ENCODE measurements around the gene CRYGA. TPM values are rescaled to one million over a fixed set of nuclear protein-coding genes. Genes with fewer than 3 reads are reported as not detected.
"Not testable (repeated sequence)": the region's sequence is repeated elsewhere in the genome, so short reads cannot be mapped to it uniquely, and the experiment has no call there.

Gene CRYGA
- total RNA-seq, 1 experiment from 2014 or later = not detected

DNA sequence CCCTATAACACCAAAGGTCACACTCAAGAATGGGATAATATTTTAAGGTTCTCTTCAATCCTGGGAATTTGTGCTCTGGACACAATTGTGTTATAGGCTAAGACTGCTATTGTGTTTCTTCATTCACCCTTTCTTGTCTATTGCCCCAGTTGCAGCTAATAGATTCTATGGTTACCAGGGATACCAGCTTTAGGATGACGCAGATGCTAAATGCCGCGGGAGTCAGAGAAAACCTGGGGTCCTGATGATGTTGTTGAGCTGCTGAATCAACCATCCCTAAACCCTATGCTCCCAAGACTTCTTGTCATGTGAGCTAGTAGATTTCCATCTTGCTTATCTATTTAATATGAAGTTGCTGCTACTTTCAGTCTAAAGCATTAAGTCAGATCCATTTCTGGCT, 44.5 kb downstream of the CRYGA start:
- TF ChIP-seq SIN3A (IDR thresholded peaks at IDR 0.05; ENCODE audit: borderline replicate concordance, insufficient read depth, low read depth, low read length) (no peak), POLR2AphosphoS5 (IDR thresholded peaks at IDR 0.05; ENCODE audit: low read depth, low read length) (no peak), TCF7L2 (IDR thresholded peaks at IDR 0.05; ENCODE audit: low read depth, low read length) (no peak)
- TF ChIP-seq, protein P1, sequence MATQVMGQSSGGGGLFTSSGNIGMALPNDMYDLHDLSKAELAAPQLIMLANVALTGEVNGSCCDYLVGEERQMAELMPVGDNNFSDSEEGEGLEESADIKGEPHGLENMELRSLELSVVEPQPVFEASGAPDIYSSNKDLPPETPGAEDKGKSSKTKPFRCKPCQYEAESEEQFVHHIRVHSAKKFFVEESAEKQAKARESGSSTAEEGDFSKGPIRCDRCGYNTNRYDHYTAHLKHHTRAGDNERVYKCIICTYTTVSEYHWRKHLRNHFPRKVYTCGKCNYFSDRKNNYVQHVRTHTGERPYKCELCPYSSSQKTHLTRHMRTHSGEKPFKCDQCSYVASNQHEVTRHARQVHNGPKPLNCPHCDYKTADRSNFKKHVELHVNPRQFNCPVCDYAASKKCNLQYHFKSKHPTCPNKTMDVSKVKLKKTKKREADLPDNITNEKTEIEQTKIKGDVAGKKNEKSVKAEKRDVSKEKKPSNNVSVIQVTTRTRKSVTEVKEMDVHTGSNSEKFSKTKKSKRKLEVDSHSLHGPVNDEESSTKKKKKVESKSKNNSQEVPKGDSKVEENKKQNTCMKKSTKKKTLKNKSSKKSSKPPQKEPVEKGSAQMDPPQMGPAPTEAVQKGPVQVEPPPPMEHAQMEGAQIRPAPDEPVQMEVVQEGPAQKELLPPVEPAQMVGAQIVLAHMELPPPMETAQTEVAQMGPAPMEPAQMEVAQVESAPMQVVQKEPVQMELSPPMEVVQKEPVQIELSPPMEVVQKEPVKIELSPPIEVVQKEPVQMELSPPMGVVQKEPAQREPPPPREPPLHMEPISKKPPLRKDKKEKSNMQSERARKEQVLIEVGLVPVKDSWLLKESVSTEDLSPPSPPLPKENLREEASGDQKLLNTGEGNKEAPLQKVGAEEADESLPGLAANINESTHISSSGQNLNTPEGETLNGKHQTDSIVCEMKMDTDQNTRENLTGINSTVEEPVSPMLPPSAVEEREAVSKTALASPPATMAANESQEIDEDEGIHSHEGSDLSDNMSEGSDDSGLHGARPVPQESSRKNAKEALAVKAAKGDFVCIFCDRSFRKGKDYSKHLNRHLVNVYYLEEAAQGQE (IDR thresholded peaks at IDR 0.05; ENCODE audit: insufficient read depth in 1 of 2, low read depth in 2 of 2, low read length in 1 of 2) = no peak
- TF ChIP-seq, protein P2, sequence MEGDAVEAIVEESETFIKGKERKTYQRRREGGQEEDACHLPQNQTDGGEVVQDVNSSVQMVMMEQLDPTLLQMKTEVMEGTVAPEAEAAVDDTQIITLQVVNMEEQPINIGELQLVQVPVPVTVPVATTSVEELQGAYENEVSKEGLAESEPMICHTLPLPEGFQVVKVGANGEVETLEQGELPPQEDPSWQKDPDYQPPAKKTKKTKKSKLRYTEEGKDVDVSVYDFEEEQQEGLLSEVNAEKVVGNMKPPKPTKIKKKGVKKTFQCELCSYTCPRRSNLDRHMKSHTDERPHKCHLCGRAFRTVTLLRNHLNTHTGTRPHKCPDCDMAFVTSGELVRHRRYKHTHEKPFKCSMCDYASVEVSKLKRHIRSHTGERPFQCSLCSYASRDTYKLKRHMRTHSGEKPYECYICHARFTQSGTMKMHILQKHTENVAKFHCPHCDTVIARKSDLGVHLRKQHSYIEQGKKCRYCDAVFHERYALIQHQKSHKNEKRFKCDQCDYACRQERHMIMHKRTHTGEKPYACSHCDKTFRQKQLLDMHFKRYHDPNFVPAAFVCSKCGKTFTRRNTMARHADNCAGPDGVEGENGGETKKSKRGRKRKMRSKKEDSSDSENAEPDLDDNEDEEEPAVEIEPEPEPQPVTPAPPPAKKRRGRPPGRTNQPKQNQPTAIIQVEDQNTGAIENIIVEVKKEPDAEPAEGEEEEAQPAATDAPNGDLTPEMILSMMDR (IDR thresholded peaks at IDR 0.05) = no peak
- Histone ChIP-seq H3K27ac (ENCODE audit: low read length) (no peak overlapping the region), H3K4me3 (ENCODE audit: low read depth in 2 of 2, low read length in 2 of 2) (no peak overlapping the region), H3K27me3 (ENCODE audit: control insufficient read depth, insufficient read depth, low read length) (no peaks in the 10 kb centered on the region), H3K9me3 (ENCODE audit: control insufficient read depth, insufficient read depth, low read depth, low read length) (no peaks in the 10 kb centered on the region), H3K4me1 (ENCODE audit: control insufficient read depth, insufficient read depth, low read length) (no peaks in the 10 kb centered on the region), H3K36me3 (ENCODE audit: control insufficient read depth, insufficient read depth, low read length) (no peaks in the 10 kb centered on the region; the same call in 1 of the 2 replicates)
- ATAC-seq (no peak), DNase-seq (ENCODE audit: low read depth, low spot score) (no peak)
- in situ Hi-C loops (cut with HindIII; ENCODE audit: low pct_unique_long_range_greater_than_20kb, low sequenced_read_pairs) = no loop called here
- POLR2A ChIA-PET = no interaction called here
- CTCF ChIA-PET = no interaction called here
- intact Hi-C loops (cut with micrococcal nuclease; ENCODE audit: unreplicated experiment) = no loop called here
- BruUV-seq (replicated peaks) = no TSS peak

DNA sequence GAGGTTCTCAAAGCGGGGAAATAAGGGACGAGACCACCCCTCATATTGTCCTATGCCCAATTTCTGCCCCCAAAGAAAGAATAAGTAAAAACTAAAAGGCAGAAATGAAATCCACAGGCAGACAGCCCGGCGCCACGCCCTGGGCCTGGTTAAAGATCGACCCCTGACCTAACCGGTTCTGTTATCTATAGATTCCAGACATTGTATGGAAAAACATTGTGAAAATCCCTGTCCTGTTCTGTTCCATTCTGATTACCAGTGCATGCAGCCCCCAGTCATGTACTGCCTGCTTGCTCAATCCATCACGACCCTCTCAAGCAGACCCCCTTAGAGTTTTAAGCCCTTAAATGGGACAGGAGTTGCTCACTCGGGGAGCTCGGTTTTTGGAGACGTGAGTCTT, 46.0 kb downstream of the CRYGA start:
- BruUV-seq (replicated peaks); H3K4me3 ChIP-seq (ENCODE audit: low read depth in 2 of 2, low read length in 2 of 2); intact Hi-C loops (cut with micrococcal nuclease; ENCODE audit: unreplicated experiment); H3K27ac ChIP-seq (ENCODE audit: low read length); H3K9me3 ChIP-seq (ENCODE audit: control insufficient read depth, insufficient read depth, low read depth, low read length); POLR2A ChIA-PET; DNase-seq (ENCODE audit: low read depth, low spot score); in situ Hi-C loops (cut with HindIII; ENCODE audit: low pct_unique_long_range_greater_than_20kb, low sequenced_read_pairs); CTCF ChIA-PET; H3K27me3 ChIP-seq (ENCODE audit: control insufficient read depth, insufficient read depth, low read length); H3K36me3 ChIP-seq (ENCODE audit: control insufficient read depth, insufficient read depth, low read length); H3K4me1 ChIP-seq (ENCODE audit: control insufficient read depth, insufficient read depth, low read length); ATAC-seq: not testable (repeated sequence)

DNA sequence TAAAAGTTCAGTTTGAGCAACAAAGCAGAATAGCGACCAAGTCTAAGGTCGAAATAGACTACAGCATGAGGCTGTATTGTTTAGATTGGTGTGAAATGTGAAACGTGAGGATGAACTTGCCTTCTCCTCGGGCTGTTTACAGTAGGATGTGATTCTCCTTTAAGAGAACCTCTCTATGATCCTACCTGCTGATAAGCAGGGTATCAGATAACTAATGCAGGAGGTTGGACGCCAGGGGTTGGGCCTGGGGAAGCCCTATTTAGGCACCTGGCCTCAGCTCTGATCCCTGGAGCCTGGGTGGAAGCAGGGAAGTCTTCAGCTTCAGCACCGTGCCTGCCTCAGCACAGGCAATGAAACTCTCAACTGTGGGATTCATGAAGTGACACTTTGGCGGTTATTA, 50.4 kb downstream of the CRYGA start:
- TF ChIP-seq TCF7L2 (IDR thresholded peaks at IDR 0.05; ENCODE audit: low read depth, low read length) (no peak), SIN3A (IDR thresholded peaks at IDR 0.05; ENCODE audit: borderline replicate concordance, insufficient read depth, low read depth, low read length) (no peak), POLR2AphosphoS5 (IDR thresholded peaks at IDR 0.05; ENCODE audit: low read depth, low read length) (no peak)
- TF ChIP-seq, protein P2 (IDR thresholded peaks at IDR 0.05) = no peak
- TF ChIP-seq, protein P1 (IDR thresholded peaks at IDR 0.05; ENCODE audit: insufficient read depth in 1 of 2, low read depth in 2 of 2, low read length in 1 of 2) = no peak
- ChIA-PET CTCF (no interaction called here), POLR2A (interaction anchor here (0.5 kb wide), 1 partner anchor 167 kb away, joined by 3 read pairs; no protein-coding TSS in a partner anchor)
- no peaks in the 10 kb centered on the region for H3K9me3 ChIP-seq (ENCODE audit: control insufficient read depth, insufficient read depth, low read depth, low read length)
- H3K27me3 ChIP-seq (ENCODE audit: control insufficient read depth, insufficient read depth, low read length) = no peaks in the 10 kb centered on the region
- ATAC-seq = no peak
- H3K27ac ChIP-seq (ENCODE audit: low read length) = no peak overlapping the region
- no peak for DNase-seq (ENCODE audit: low read depth, low spot score)
- no peaks in the 10 kb centered on the region for H3K4me1 ChIP-seq (ENCODE audit: control insufficient read depth, insufficient read depth, low read length)
- H3K4me3 ChIP-seq (ENCODE audit: low read depth in 2 of 2, low read length in 2 of 2) = no peak overlapping the region
- no peaks in the 10 kb centered on the region for H3K36me3 ChIP-seq (ENCODE audit: control insufficient read depth, insufficient read depth, low read length)
- no TSS peak for BruUV-seq (replicated peaks)
- in situ Hi-C loops (cut with HindIII; ENCODE audit: low pct_unique_long_range_greater_than_20kb, low sequenced_read_pairs) (no loop called here), intact Hi-C loops (cut with micrococcal nuclease; ENCODE audit: unreplicated experiment) (no loop called here)

DNA sequence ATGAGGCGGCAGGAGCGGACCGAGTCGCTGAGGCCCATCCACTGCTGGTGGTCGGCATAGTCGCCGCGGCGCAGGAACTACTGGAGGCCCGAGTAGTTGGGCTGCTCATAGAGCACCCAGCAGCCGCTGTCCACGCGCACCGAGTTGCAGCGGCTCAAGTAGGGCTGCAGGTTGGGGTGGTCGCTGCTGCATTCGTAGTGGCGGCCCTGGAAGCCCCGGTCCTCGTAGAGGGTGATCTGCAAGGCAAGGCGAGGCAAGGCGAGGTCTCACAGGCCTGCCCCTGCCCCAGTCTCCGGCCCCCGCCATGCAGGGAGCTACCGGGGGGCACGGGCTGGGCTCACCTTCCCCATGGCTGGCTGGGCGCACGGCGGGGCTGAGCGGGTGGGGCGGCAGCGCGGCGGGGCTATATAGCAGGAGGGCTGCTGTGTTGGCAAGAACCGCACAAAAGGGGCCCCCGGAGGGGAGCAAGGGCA, 51.1 kb downstream of the CRYGA start:
- H3K4me1 ChIP-seq (ENCODE audit: control insufficient read depth, insufficient read depth, low read length); ATAC-seq; H3K27me3 ChIP-seq (ENCODE audit: control insufficient read depth, insufficient read depth, low read length); H3K27ac ChIP-seq (ENCODE audit: low read length); intact Hi-C loops (cut with micrococcal nuclease; ENCODE audit: unreplicated experiment); BruUV-seq (replicated peaks); in situ Hi-C loops (cut with HindIII; ENCODE audit: low pct_unique_long_range_greater_than_20kb, low sequenced_read_pairs); H3K4me3 ChIP-seq (ENCODE audit: low read depth in 2 of 2, low read length in 2 of 2); CTCF ChIA-PET; H3K36me3 ChIP-seq (ENCODE audit: control insufficient read depth, insufficient read depth, low read length); H3K9me3 ChIP-seq (ENCODE audit: control insufficient read depth, insufficient read depth, low read depth, low read length); DNase-seq (ENCODE audit: low read depth, low spot score): not testable (repeated sequence)
- POLR2A ChIA-PET = interaction anchor here (0.5 kb wide), 1 partner anchor 168 kb away, joined by 3 read pairs; no protein-coding TSS in a partner anchor

Measured in Panc1 (cell line).